ENCODE results near the gene CELSR1.

Gene CELSR1

GRCh38 chr22:46513908-46514550 lies 23.4 kb downstream of the CELSR1 start:
- in situ Hi-C loops (cut with MboI; ENCODE audit: low sequenced_read_pairs, unreplicated experiment), result no loop called here
- TF ChIP-seq CTCF (IDR thresholded peaks at IDR 0.05; ENCODE audit: borderline replicate concordance, control extremely low read depth, extremely low read depth, insufficient read depth, missing control alignments), result no peak
- no peak for DNase-seq (ENCODE audit: low spot score)

- TF ChIP-seq CTCF (IDR thresholded peaks at IDR 0.05; ENCODE audit: borderline replicate concordance, control extremely low read depth, extremely low read depth, insufficient read depth, missing control alignments), result no peak
- in situ Hi-C loops (cut with MboI; ENCODE audit: low sequenced_read_pairs, unreplicated experiment), result no loop called here
- no peak for DNase-seq (ENCODE audit: low spot score)
Measured at GRCh38 chr22:46512683-46513082, 24.7 kb downstream of the CELSR1 start.

- TF ChIP-seq CTCF (IDR thresholded peaks at IDR 0.05; ENCODE audit: borderline replicate concordance, control extremely low read depth, extremely low read depth, insufficient read depth, missing control alignments), result no peak
- in situ Hi-C loops (cut with MboI; ENCODE audit: low sequenced_read_pairs, unreplicated experiment), result no loop called here
- DNase-seq (ENCODE audit: low spot score), result no peak
Measured at GRCh38 chr22:46512039-46512370, 25.4 kb downstream of the CELSR1 start.

- in situ Hi-C loops (cut with MboI; ENCODE audit: low sequenced_read_pairs, unreplicated experiment), result no loop called here
- no peak for DNase-seq (ENCODE audit: low spot score)
- no peak for TF ChIP-seq CTCF (IDR thresholded peaks at IDR 0.05; ENCODE audit: borderline replicate concordance, control extremely low read depth, extremely low read depth, insufficient read depth, missing control alignments)
Measured at GRCh38 chr22:46511151-46512038, 26.0 kb downstream of the CELSR1 start.

GRCh38 chr22:46509416-46510089 lies 27.9 kb downstream of the CELSR1 start:
- in situ Hi-C loops (cut with MboI; ENCODE audit: low sequenced_read_pairs, unreplicated experiment), result no loop called here
- no peak for DNase-seq (ENCODE audit: low spot score)
- no peak for TF ChIP-seq CTCF (IDR thresholded peaks at IDR 0.05; ENCODE audit: borderline replicate concordance, control extremely low read depth, extremely low read depth, insufficient read depth, missing control alignments)

- no peak for DNase-seq (ENCODE audit: low spot score)
- no peak for TF ChIP-seq CTCF (IDR thresholded peaks at IDR 0.05; ENCODE audit: borderline replicate concordance, control extremely low read depth, extremely low read depth, insufficient read depth, missing control alignments)
- in situ Hi-C loops (cut with MboI; ENCODE audit: low sequenced_read_pairs, unreplicated experiment), result no loop called here
Measured at GRCh38 chr22:46508491-46508999, 28.9 kb downstream of the CELSR1 start.
